NCI-H1436 treated with DMSO at 0.1 percent for 48 hours (cell line): Measurements from ENCODE around the gene LCE4A.
"Not testable (repeated sequence)": the region's sequence is repeated elsewhere in the genome, so short reads cannot be mapped to it uniquely, and the experiment has no call there.

ENCODE experiments used
- DNase-seq: peaks from one replicate; lab custom pipeline; 2025; lab: John Stamatoyannopoulos, UW

LCE4A gene, protein sequence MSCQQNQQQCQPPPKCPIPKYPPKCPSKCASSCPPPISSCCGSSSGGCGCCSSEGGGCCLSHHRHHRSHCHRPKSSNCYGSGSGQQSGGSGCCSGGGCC

DNA sequence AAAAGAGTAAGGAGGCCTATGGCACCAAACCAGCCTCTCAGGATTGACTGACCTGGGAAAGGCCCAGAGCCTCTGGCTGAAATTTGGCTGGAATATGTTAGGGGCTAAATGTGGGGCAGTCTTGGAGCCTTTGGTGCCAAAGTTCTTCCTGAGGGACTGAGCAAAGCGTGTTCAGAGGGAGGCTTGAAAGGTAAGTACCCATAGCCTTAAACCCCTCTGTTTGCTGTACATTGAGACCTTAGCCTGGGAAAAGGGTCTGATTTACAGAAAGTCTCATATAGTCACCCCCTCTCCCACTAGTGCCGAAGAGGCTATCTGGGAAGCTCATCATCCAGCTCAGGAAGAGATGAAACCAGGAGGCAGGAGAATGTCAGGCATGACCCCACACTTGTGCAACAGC is at the start of gene LCE4A:
TSS of gene LCE4A (plus strand) at position 301 of the 400 bp plus-strand sequence. CDS start 916 bp downstream, outside the sequence.
- no peak for DNase-seq

DNA sequence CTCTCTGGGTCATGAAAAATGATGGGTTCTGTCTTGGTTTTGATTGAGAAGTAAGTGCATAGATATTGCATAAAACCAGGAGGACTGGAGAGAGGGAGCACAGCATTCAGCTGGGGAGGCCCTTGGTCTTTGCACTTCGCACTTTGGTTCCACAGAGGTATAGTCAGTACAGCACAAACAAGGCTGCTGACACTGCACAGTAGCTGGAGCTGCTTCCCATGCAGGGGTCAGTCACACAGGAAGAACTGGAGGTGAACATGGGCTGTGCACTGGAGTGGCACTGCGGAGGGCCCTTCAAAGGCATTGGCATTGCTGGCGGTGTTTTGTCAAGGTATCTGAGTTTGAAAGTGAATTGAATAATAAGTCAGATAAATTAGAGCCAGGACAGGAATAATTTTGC is 49.3 kb upstream of the LCE4A start:
- no peak for DNase-seq

DNA sequence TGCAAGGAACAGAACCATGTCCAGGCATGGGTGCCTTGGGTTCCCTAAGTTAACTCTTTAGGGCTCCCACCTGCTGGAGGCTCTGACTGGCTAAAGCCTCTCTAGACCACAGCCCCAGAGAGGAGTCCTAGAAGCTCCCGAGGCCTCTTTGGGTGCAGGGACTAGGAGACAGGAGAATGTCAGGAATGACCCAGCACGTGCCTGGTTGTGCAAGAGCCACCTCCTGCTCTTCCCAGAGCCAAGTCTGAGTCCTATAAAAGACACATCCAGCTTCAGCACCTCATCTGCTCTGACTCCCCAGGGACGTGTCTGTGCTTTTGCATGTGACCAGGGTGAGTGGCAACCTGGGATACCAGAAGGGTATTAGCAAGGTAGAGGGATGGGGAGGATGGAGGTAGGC is 44.9 kb upstream of the LCE4A start, which contains the start of gene LCE2D:
TSS of gene LCE2D (plus strand) at position 283 of the 400 bp plus-strand sequence. CDS start 726 bp downstream, outside the sequence.
- no peak for DNase-seq

DNA sequence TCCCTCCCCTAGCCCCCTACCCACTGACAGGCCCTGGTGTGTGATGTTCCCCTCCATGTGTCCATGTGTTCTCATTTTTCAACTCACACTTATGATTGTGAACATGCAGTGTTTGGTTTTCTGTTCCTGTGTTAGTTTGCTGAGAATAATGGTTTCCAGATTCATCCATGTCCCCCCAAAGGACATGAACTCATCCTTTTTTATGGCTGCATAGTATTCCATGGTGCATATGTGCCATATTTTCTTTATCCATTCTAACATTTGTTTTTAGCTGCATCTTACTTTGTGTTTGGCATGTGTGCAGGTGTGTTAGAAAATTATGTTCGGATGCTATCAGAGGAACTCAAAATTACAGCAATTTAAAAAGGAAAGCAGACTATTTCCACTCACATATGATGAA is 41.8 kb upstream of the LCE4A start:
- DNase-seq, result not testable (repeated sequence)

DNA sequence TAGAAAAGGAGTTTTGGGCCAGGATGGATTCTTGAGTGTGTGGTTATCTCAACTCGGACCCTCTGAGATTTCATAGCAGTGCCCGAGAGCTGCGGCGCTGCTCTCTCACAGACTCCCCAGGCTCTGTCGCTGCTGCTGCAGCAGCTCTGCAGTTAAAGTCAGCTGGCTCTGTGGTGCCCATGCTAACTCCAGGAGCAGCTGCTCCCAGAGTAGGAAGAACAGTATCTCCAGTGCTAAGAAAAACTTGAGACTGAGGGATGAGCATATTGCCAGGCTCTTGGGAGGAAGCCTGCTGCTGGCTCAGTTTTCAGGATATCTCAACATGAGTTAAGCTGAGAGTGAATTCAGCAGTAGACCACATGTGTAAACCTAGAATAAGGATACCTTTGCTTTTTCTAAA is 40.3 kb upstream of the LCE4A start:
- DNase-seq, result no peak

DNA sequence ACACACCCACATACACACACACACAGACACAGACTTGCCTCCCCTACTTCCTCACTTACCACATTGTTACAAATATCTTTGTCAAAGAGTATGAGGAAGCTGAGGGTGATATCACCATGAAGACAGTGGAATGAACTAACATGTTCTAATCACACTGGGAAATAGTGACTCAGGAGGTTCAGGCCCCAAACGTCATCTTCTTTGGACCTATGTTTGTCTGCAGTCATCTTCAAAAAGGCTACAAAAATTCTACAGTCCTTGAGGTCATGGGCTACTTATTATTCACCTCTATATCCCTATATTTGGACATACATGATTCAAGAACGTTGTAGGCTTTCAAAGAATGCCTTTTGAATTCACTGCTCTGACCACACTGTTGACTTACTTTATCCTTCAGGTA is 34.9 kb upstream of the LCE4A start:
- DNase-seq, result no peak

DNA sequence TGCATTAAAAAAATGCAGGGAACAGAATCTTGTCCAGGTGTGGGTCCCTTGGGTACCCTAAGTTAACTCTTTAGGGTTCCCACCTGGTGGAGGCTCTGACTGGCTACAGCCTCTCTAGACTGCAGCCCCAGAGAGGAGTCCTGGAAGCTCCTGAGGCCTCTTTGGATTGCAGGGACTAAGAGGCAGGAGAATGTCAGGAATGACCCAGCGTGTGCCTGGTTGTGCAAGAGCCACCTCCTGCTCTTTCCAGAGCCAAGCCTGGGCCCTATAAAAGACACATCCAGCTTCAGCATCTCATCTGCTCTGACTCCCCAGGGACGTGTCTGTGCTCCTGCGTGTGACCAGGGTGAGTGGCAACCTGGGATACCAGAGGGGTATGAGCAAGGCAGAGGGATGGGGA is 33.0 kb upstream of the LCE4A start, which contains the start of gene LCE2C:
TSS of gene LCE2C (plus strand) at position 297 of the 400 bp plus-strand sequence. CDS start 737 bp downstream, outside the sequence.
- DNase-seq, result not testable (repeated sequence)

DNA sequence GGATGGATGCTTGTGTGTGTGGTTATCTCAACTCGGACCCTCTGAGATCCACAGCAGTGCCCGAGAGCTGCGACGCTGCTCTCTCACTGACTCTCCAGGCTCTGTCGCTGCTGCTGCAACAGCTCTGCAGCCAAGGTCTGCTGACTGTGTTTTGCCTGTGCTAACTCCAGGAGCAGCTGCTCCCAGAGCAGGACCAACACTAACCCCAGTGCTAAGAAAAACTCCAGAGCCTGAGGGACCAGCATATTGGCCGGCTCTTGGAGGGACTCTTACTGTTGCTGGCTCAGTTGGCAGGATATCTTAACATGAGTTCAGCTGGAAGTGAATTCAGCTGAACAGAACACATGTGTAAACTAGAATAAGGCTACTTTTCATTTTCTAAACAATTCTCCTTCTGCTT is 28.5 kb upstream of the LCE4A start:
- DNase-seq, result no peak

DNA sequence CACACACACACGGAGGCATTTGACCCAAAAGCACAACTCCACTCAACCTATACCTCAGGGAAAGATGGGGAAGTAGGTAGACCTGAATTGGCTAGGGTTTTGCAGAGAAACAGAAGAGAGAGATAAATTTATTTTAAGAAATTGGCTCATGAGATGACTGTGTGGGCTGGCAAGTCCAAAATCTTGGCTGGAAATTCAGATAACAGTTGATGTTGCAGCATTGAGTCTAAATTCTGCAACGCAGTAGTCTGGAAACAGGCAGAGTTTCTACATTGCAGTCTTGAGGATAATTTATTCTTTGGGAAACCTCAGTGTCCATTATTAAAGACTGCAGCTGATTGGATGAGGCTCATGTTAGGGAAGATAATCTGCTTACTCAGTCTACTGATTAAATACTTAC is 26.3 kb upstream of the LCE4A start:
- no peak for DNase-seq

DNA sequence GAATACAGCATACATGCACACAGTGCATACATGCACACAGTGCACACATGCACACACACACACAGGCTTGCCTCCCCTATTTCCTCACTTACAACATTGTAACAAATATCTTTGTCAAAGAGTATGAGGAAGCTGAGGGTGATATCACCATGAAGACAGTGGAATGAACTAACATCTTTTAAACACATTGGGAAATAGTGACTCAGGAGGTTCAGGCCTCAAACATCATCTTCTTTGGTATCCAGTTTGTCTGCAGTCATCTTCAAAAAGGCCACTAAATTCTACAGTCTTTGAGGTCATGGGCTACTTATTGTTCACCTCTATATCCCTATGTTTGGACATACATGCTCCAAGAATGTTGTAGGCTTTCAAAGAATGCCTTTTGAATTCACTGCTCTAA is 24.1 kb upstream of the LCE4A start:
- no peak for DNase-seq

DNA sequence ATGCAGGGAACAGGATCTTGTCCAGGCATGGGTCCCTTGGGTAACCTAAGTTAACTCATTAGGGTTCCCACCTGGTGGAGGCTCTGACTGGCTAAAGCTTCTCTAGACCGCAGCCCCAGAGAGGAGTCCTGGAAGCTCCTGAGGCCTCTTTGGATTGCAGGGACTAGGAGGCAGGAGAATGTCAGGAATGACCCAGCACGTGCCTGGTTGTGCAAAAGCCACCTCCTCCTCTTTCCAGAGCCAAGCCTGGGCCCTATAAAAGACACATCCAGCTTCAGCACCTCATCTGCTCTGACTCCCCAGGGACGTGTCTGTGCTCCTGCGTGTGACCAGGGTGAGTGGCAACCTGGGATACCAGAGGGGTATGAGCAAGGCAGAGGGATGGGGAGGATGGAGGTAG is 22.1 kb upstream of the LCE4A start, which contains the start of gene LCE2B:
TSS of gene LCE2B (plus strand) at position 301 of the 400 bp plus-strand sequence. CDS start 721 bp downstream, outside the sequence.
- DNase-seq, result not testable (repeated sequence)

DNA sequence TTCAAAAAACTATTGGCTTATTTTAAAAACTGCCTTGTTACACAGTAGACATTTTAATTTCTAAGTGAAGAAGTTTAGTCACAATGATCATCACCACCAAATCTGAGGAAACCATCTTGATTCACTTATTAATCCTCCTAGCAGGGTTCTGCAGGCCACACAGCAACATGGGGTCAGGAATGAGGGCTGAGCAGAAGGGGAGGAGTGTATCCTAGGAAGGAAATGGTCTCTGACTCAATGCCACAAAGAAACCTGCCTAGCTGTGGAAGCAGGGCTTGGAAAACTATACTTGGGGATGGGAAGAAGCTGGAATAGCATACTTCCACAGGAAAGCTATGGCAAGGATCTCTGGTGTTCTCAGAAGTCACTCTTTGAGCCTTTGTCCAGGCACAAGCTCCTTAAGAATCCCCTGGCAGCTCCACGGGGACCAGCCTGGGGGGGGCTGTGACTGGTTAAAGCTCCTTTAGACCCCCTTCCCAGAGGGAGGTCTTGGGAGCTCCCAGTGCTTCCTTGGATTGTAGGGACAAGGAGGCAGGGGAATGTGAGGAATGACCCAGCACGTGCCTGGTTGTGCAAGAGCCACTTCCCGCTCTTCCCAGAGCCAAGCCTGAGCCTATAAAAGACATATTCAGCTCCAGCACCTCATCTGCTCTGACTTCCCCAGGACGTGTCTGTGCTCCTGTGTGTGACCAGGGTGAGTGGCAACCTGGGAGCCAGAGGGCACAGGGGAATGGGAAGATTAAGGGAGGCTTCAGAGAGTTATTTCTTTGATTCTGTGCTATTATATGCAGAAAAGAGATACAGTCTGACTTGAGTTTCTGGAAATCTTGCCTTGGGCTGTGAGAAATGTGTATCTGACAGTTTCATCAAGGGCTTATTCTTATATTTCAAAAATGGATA is 10.0 kb upstream of the LCE4A start, which contains the start of gene LCE2A:
TSS of gene LCE2A (plus strand) at position 645 of the 900 bp plus-strand sequence. CDS start 557 bp downstream, outside the sequence.
- no peak for DNase-seq

DNA sequence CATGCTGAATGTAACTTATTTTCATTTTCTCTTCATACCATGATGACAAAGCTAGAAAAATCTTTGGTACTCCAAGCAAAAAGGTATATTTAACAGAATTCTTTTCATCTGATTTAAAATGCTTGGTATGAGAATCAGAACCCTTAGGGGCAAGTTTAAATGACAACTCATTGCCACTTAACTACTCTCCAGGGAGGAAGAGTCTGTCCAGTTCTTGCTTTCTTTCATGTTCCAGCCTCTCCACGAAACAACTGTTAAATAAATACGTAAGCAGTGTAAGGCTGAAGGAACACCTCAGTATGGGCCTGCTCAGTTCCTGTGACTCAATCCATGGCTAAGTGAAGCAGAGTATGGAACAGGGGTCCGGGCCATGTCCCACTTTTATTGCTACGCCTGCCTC is 8.2 kb upstream of the LCE4A start:
- DNase-seq, result no peak

DNA sequence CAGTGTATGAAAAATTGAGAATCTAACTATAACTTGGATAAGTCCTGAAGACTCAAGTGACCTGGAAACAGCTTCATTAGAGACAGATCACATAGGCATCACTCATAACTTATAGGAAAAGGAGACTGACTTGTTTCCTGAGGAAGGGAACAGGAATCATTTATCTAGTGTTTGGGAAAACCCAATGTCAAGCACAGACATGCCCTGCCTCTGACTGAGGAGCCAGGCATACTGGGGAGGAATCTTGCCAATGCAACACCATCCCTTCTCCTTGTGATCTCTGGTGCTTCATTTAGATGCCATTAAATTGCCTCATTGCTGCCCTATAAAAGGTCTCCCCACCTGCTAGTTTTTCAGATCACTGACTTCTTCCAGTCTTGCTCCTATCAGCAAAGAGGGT is 10.3 kb downstream of the LCE4A start:
- no peak for DNase-seq

DNA sequence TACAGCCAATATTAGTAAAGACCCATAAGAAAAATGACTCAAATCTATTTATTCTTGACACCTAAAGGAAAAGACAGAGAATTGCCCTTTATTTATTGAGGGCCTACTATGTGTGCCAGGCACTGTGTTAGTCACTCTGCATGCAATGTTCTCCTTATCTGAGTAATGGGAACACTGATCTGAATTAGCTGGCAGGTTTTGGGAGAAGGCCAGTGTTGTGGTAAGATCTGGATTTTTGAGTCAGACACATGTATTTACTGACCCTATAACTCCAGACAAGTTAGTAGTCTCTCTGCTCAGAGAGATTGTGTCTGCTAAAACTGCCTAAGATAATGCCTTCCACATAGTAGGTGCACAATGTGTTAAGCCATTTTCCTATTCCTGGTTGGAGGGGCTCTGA is 17.3 kb downstream of the LCE4A start:
- no peak for DNase-seq

DNA sequence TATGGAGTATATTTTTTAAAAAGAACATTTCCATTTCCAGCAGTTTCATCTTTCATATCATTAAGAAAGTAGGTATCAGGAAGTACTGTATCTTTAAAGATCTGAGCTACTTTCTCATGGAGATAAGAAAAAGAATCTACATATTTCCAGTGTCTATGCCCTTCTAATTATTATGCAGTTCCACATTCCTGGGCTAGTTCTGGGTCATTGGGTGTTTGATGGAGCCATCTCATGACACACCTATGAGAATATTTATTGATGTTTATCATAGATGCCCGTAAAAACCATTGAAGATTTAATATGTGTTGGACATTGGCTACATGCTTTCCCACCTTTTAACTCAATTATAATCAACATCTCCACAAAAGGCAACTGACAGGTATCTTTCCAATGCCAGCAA is 21.0 kb downstream of the LCE4A start:
- DNase-seq, result no peak

DNA sequence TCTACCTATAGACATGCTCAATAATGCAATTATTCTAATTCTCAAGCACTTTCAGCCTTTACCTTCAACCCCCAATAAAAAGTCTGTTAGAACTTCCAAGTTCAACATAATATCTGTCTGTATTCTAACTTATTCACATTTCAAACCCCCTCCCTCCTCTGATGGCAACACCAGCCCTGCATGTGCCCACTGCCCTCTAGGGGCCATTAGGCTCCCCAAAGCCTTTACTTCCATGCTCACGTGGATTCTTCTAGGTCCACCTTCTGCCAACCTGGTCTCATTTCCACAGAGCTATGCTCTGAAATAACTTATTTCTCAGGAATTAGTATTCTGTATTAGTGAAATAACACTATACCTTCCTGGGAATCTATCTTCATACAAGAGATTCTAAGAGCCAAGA is 27.7 kb downstream of the LCE4A start:
- DNase-seq, result no peak

DNA sequence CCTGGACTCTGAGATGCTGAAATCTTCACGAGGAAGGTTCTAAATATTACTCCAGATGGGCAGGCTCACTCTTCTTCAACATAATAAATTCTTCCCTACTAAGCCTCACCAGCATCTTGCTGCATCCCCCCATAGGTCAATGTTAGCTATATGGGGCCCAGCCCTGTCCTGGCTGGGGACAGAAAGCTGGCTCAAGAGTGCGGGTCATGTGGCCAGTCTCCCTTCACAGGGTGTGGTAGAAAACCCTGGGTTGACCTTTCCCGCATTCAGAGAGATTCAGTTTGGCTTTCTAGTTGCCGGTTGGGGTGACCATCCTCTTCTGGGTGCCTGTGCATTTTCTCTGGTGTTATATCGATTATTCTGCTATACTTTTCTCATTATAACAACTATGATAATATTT is 30.0 kb downstream of the LCE4A start:
- no peak for DNase-seq

DNA sequence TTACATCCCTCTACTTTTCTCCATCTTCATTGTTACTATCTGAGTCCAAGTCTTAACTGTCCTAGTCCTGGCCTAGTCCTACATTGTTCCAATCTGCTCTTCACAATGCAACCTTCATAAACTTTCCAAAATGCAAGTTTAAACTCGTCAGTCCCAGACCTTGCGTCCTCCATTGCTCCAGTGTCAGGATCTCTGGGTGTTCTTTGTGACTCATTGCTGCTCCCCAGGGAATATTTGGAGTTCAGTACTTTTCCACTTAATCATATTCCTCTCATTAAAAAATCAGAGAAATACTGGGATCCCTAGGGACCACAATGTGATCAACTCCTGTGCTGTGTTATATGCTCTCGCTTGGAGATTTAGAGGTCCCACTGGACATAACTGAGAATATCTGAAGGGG is 31.9 kb downstream of the LCE4A start:
- no peak for DNase-seq

DNA sequence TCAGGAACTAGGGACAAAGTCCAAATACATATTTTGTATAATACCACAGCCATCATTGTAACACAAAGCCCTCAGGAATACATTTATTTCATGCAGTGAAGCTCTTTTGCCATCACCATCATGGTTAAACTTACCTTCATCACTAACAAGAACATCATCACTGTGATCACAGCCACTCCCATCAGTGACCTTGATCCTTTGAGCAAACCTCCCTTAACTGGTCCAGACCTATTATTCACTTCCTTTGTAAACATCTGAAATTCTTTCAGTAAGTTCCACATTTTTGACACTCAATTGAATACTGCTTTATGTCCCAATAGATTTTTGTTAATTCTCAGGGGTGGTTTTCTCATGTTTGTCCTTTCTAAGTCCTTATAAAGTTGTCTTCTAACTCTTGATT is 33.7 kb downstream of the LCE4A start:
- no peak for DNase-seq

DNA sequence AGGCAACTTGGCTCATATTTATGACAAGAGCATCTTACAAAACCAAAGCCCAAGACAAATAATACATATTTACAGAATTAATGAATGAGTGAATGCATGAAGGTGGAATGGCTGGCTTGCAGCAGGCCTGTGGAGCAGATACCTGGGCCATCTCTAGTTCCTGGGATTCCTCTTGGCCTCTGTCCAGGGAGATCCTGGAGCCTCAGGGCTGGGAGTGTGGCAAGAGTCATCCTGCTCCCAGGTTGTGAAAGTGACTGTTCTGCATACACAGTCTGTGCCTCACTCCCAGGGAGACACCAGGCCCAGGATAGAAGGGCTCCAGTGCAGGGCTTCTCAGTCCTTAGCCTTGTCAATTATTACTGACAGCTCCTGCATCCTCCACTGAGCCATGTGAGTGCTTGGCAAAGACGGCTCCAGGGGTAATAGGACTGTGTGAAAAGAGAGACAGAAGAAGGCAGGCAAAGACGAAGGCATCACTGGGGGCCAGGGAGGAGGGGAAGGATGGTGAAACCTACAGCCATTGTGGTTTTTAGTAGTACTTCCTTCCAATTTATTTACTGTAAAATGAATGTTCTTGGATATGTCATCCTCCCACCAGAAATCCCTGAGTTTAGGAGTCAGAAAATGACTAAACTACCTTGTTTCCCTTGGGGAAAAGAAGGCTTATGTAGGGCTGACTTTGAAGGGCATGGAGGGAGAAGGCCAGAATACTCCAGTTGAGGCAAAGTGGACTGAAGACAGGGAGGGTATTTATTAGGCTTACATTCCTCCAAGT is 35.6 kb downstream of the LCE4A start:
- no peak for DNase-seq

DNA sequence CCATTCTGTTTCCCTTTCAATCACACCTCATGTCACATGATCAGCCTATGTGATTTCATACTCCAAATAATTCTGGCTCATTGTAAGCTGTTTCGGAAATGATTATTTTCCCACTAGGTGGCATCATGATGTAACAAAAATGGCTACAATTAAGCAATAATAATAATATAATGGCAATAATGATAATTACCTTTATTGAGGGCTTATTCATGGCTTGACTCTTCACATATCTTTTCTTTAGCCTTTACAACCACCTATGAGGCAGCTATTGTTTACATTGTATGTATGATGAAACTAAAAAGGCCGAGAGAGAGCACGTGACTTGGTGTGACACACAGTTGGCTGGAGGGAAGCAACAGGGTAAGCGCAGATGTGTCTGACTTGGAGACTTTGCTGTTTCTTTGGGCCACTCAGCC is 37.3 kb downstream of the LCE4A start:
- no peak for DNase-seq
